Left kidney (tissue), 2 donors: Measurements from ENCODE around the gene SGO2. TPM values are rescaled to one million over a fixed set of nuclear protein-coding genes. Genes with fewer than 3 reads are reported as not detected.
"Not testable (repeated sequence)": the region's sequence is repeated elsewhere in the genome, so short reads cannot be mapped to it uniquely, and the experiment has no call there.

Experiments
- DNase-seq: peaks from one replicate; pipeline ENCODE4 v3.0.0-alpha.2; 2013
- polyA plus RNA-seq: library from polyadenylated mRNA; unstranded; fragments of 120-200 nt; gene quantifications from one replicate; pipeline ENCODE4 v1.2.1, GENCODE V29; 2013; ENCODE audit not compliant: insufficient read length

Gene SGO2
- polyA plus RNA-seq, 1 donor = 21.8 TPM

DNA sequence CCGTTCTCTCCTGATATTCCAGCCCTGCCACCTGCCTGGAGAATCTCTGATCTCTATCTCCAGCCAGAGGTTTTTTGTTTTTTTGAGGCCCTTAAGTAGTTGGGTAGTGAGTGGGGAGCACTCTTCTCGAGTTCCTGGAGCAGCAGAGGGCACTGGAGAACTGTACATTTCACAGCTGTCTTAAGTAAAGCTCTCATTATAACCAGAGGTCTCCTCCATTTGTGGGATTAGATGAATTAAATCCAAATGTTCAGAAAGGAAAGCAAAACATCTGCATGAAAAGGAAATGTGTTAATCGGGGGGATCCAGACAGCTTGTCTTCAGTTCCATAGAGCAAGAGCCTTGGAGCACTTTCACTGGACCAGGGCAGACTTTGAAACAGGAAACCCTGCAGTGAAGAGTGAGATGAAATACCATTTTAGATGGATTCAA lies 92.6 kb downstream of the SGO2 start:
- DNase-seq = no peak

GRCh38 chr2:200619279-200619678 lies 93.3 kb downstream of the SGO2 start:
- no peak for DNase-seq

DNA sequence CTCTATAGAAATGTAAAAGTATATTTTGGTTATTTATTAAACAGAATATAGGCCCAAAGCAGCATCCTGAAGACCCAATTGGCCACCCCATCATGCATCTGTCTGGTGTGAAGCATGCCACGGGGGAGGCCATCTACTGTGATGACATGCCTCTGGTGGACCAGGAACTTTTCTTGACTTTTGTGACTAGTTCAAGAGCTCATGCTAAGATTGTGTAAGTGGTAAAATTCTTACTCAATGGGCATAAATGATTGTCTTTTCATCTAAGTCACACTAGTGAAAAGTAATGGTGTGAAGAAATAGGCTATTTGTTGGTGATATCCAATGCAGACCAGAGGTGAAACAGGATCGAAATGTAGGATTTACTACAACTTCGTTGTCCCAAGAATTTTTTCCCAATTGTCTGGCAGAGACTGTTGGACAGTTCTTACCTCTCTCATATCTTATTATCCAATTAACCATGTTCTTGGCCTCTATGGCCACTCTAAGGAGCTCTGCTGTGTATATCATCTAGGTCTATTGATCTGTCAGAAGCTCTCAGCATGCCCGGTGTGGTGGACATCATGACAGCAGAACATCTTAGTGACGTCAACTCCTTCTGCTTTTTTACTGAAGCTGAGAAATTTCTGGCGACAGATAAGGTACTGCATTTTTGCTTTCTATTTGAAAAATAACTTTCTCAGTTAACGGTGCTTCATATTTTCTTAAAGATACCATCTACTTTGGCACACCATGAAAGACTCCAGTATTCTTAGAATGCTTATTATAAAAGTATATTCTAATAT lies 94.8 kb downstream of the SGO2 start:
- no peak for DNase-seq

DNA sequence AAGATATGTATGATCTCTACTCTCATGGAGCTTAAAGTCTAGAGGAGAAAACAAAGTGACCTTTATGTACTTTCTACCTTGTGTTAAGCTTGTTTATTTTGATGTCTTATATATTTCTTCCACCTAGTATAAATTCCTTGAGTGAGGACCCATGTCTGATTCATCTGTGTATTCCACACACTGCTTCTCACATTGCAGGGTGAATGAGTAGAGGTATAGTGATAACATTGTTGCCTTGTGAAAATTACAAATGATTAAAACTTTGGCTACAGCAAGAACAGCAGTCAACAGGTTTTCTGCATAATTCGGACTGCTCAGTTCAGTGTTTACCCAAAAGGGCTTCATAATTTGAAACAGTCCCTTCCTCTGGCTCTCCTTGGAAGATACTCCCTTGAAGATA lies 96.1 kb downstream of the SGO2 start:
- no peak for DNase-seq

- DNase-seq = no peak
These were observed 98.0 kb downstream of the SGO2 start for GRCh38 chr2:200624026-200624425.

DNA sequence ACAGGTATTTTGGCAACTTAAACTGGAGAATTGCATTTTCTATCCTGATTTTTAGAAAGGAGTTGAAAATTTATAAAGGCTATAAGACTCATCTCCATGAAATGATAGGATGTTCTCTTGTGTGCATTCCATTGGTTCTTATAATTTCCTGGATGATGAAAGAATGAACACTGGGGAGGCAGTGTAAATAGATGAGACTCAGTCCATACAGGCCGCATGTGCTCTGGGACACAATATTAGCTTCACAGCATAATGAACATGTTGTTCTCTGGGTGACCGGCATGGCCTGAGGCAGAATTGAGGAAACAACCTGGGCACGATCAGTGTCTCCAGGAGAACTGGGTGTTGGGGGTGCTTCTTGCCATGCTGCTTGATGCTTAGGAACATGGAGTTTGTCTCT lies 98.7 kb downstream of the SGO2 start:
- no peak for DNase-seq

DNA sequence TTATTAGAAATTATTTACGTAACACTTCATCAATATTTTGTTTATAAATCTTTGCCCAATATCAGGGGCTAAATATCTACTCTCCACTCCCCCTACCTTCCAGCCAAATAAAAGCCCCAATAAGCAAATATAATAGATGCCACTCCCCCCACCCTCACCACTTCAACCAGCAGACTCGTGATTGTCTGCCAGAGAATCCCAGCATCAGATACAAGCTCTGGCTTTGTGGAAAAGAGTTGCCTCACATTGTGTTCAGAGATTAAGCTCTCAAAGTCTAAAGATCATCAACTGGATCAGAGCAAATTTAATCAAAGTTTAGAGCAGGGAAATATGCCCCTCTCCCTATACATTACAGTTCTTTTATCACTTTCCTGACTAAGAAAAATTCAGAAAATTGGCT lies 99.3 kb downstream of the SGO2 start:
- DNase-seq = no peak

DNA sequence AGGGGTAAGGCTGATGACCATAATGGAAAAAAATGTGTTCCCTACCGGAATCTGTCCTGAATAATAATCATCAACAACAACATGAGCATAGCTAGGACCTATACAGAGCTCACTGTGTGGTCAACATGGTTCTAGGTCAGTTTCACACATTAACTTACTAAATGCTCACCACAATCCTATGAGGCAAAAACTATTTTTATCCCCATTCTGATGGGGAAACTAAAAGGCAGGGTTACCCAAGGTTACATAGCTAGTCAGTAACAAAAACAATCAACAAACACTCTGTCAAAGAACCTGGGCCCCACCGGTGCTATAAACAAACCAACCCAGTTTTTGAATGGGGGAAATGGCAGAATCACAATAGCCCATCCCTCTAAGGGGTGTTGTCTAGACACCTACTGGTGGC lies 100.0 kb downstream of the SGO2 start:
- no peak for DNase-seq

- no peak for DNase-seq
These were observed 101.2 kb downstream of the SGO2 start for GRCh38 chr2:200627110-200627770.

GRCh38 chr2:200628461-200628860 lies 102.5 kb downstream of the SGO2 start:
- not testable (repeated sequence) for DNase-seq

DNA sequence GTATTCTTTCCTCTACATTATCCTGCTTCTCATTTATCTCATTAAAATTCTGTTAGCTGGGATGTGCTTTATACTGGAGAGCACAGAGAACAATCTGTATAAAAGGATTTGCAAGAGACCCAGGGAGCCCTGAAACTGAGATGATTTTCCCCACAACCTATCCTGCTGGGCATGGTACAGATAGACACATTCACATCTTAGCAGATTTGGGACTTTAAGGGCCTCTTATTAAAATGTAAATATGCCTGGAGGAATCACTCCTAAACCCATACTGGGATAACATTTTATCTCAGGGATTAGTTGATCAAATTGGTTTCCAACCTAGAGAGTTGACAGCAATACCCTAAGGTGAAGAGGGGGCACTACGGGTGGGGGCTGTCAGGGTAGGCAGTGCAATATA lies 105.3 kb downstream of the SGO2 start:
- DNase-seq = no peak

Other genes starting within 250 kb of the SGO2 start
- gene SPATS2L, start 219.5 kb upstream of the SGO2 start, polyA plus RNA-seq = 126 TPM
- gene KCTD18, start 16.1 kb upstream of the SGO2 start, polyA plus RNA-seq = 16.6 TPM
- 2.6 TPM for gene AOX1, start 59.8 kb downstream of the SGO2 start, polyA plus RNA-seq